Pancreas (tissue), 10 donors: ENCODE results near the gene TREH. TPM values are rescaled to one million over a fixed set of nuclear protein-coding genes. Genes with fewer than 3 reads are reported as not detected.

Experiments
- ATAC-seq, 4 donors: fragments of 200-7000 bp; cut with Tn5 transposase; one replicate each; pipeline versions ENCODE4 v1.8.0 to v1.9.1; 2020; ENCODE audit warnings: mild to moderate bottlenecking in 4 of 4, moderate library complexity in 4 of 4
- DNase-seq, 6 donors: peaks; one replicate each; pipeline ENCODE4 v3.0.0-alpha.2; 2020
- FAIRE-seq: peaks from 2 replicates; lab custom pipeline; 2012; peaks lifted over from hg19 to GRCh38; lab: Jason Lieb, UNC
- H3K27ac ChIP-seq, 4 donors: fragments of 200-600 bp; sonication (generic); 1 replicate in 3 of 4; 2 replicates in 1 of 4; pipeline versions ENCODE4 v1.5.0 to v1.8.0; 2020
- H3K27me3 ChIP-seq, 4 donors: fragments of 200-600 bp; one replicate each; pipeline ENCODE4 v1.8.0; 2021
- H3K36me3 ChIP-seq, 3 donors: fragments of 200-600 bp; sonication (generic) in 1 of 3; one replicate each; pipeline versions ENCODE4 v1.5.0 to v1.8.0; 2020 to 2021
- H3K4me1 ChIP-seq, 3 donors: fragments of 200-600 bp; one replicate each; pipeline ENCODE4 v1.8.0; 2021
- H3K4me3 ChIP-seq, 4 donors: fragments of 200-600 bp; sonication (generic) in 2 of 4; one replicate each; pipeline versions ENCODE4 v1.5.0 to v1.8.0; 2020 to 2021
- H3K9me3 ChIP-seq, 4 donors: fragments of 200-600 bp; one replicate each; pipeline ENCODE4 v1.8.0; 2021
- CTCF ChIP-seq, 4 donors: fragments of 200-600 bp; sonication (generic) in 3 of 4; IDR thresholded peaks; one replicate each; pipeline versions ENCODE4 v1.5.0 to v1.8.0; 2021; ENCODE audit warnings: antibody characterized with exemption in 4 of 4
- WGBS, 2 donors: extraction: QIAGEN DNeasy Blood & Tissue Kit; methylation state at CpG; one replicate each; pipeline ENCODE4 v1.1.7; 2013; 5-methylcytosine and 5-hydroxymethylcytosine counted together
- intact Hi-C, 3 donors: fragments of 100-400 bp; cut with DNase I; formaldehyde crosslinking; loops; one replicate each; pipeline versions ENCODE4 v1.11.1 to v1.14.2; 2022
- polyA plus RNA-seq, 2 donors: library from polyadenylated mRNA; stranded (reverse); fragments of 200-250 nt; gene quantifications; one replicate each; pipeline ENCODE4 v1.2.3, GENCODE V29; 2013
- total RNA-seq, 6 donors: library from RNA; stranded (reverse); fragmentation: NEBNext Ultra II Directional in 4 of 6; extraction: Animal tissue kit (Norgen Biotek cat#: 25700) in 4 of 6; gene quantifications; one replicate each; pipeline versions ENCODE4 v1.2.1 to v1.2.4, GENCODE V29; 2021 to 2023
- donor health status: healthy with polysubstance abuse.
- donor health status: DM: no; HTN: no; CAD: no; lungs with moderate emphysema.
- donor health status: DM: no; HTN: no; CAD: no.
- donor health status: control.
- donor health status: control.
- donor health status: Bipolar disorder and iron deficiency.
- donor health status: DM: yes; HTN: yes; CAD: no.
- donor health status: DM: no; HTN: no; CAD: no.
- donor health status: DM: no; HTN: no; CAD: no.
- donor health status: DM: yes; HTN: yes; CAD: no.

The TREH gene
- total and polyA plus RNA-seq, 8 donors, result 0.14 to 4.7 (median 1.0) TPM

- FAIRE-seq (no peak), DNase-seq (peak in 1 of 6 donors; percentile 45), ATAC-seq (peak in 3 of 4 donors; percentile 23 to 39 (median 37))
- Histone ChIP-seq H3K27ac (peak overlapping the region in 2 of 4 donors; percentile 26 to 63), H3K4me3 (peak overlapping the region in 1 of 4 donors; percentile 46), H3K27me3 (no peaks in the 10 kb centered on the region), H3K4me1 (peaks cover 6 to 7% (median 6%) of the 10 kb centered on the region in 3 donors), H3K9me3 (no peaks in the 10 kb centered on the region), H3K36me3 (peaks cover 0 to 12% (median 0%) of the 10 kb centered on the region in 3 donors)
- no peak for TF ChIP-seq CTCF (IDR thresholded peaks at IDR 0.05)
- WGBS, 2 donors, result 55 to 63% methylated on average over 9 of the region's 9 CpGs
- intact Hi-C loops, result no loop called here
Measured at GRCh38 chr11:118622376-118623268, 56.8 kb downstream of the TREH start.

GRCh38 chr11:118621784-118622375 is 57.6 kb downstream of the TREH start:
- Histone ChIP-seq H3K36me3 (peaks cover 0 to 7% (median 0%) of the 10 kb centered on the region in 3 donors), H3K4me1 (peaks cover 6 to 7% (median 6%) of the 10 kb centered on the region in 3 donors), H3K27ac (peak overlapping the region in 2 of 4 donors; percentile 41 to 63), H3K4me3 (peak overlapping the region in 1 of 4 donors; percentile 46), H3K9me3 (no peaks in the 10 kb centered on the region), H3K27me3 (no peaks in the 10 kb centered on the region)
- 77 to 82% methylated on average over 4 of the region's 4 CpGs for WGBS, 2 donors
- FAIRE-seq (no peak), ATAC-seq (no peak), DNase-seq (peak in 2 of 6 donors; percentile 18 to 21)
- no peak for TF ChIP-seq CTCF (IDR thresholded peaks at IDR 0.05)
- intact Hi-C loops, result no loop called here

- intact Hi-C loops, result no loop called here
- Histone ChIP-seq H3K36me3 (peaks cover 0 to 12% (median 0%) of the 10 kb centered on the region in 3 donors), H3K4me1 (peaks cover 6 to 7% (median 6%) of the 10 kb centered on the region in 3 donors), H3K9me3 (no peaks in the 10 kb centered on the region), H3K4me3 (peak overlapping the region in 3 of 4 donors; percentile 2 to 46 (median 24)), H3K27ac (peak overlapping the region in 2 of 4 donors; percentile 41 to 44), H3K27me3 (no peaks in the 10 kb centered on the region)
- no peak for TF ChIP-seq CTCF (IDR thresholded peaks at IDR 0.05)
- 12 to 13% methylated on average over 38 of the region's 38 CpGs for WGBS, 2 donors
- DNase-seq (peak in 5 of 6 donors; percentile 67 to 87 (median 77)), ATAC-seq (peak; percentile 72 to 83 (median 78)), FAIRE-seq (no peak)
Measured at GRCh38 chr11:118621071-118621783, 58.2 kb downstream of the TREH start.

- Histone ChIP-seq H3K9me3 (no peaks in the 10 kb centered on the region), H3K27ac (peak overlapping the region in 2 of 4 donors; percentile 41 to 44), H3K36me3 (peaks cover 0 to 16% (median 0%) of the 10 kb centered on the region in 3 donors), H3K4me1 (peaks cover 6 to 7% (median 6%) of the 10 kb centered on the region in 3 donors), H3K4me3 (peak overlapping the region in 1 of 4 donors; percentile 46), H3K27me3 (no peaks in the 10 kb centered on the region)
- TF ChIP-seq CTCF (IDR thresholded peaks at IDR 0.05), result no peak
- peak in 4 of 6 donors; percentile 17 to 43 (median 19) for DNase-seq
- intact Hi-C loops, result no loop called here
- no peak for FAIRE-seq
- WGBS, 2 donors, result 57 to 64% methylated on average over 7 of the region's 7 CpGs
- ATAC-seq, result peak in 2 of 4 donors; percentile 4 to 20
Measured at GRCh38 chr11:118620529-118621070, 58.9 kb downstream of the TREH start.
